ENCODE measurements around the gene VAMP4. TPM values are rescaled to one million over a fixed set of nuclear protein-coding genes. Genes with fewer than 3 reads are reported as not detected.

VAMP4 gene
- total RNA-seq, 1 experiment from 2014 or later, result 6.3 TPM

GRCh38 chr1:171652234-171652822 lies 89.5 kb downstream of the VAMP4 start, which contains the start of gene MYOC:
TSS of gene MYOC (minus strand) at chr1:171652688. CDS start at chr1:171652611, 77 bp downstream.
- Histone ChIP-seq H3K27ac (ENCODE audit: low read depth, low read length) (no peak within 1 kb of the TSS), H3K27me3 (ENCODE audit: insufficient read depth, low read length) (no peaks in the 10 kb centered on the region), H3K9ac (ENCODE audit: low read length) (no peak within 1 kb of the TSS), H3K4me3 (replicated peaks in 1 of 2; ENCODE audit: low read depth in 1 of 2, low read length in 2 of 2) (no peak within 1 kb of the TSS), H3K79me2 (ENCODE audit: insufficient read depth, low read length) (no peaks in the 10 kb centered on the region), H3K4me2 (ENCODE audit: low read length) (no peak within 1 kb of the TSS), H2AFZ (ENCODE audit: low read depth, low read length, poor library complexity, severe bottlenecking) (no peak within 1 kb of the TSS), H3K9me2 (ENCODE audit: insufficient read depth) (no peaks in the 10 kb centered on the region), H3K4me1 (ENCODE audit: control insufficient read depth in 1 of 2, insufficient read depth in 2 of 2, low read length in 2 of 2) (peaks cover 0 to 12% of the 10 kb centered on the region in 2 experiments; a peak in 3 of 4 replicates), H4K20me1 (ENCODE audit: insufficient read depth) (no peaks in the 10 kb centered on the region), H3K9me3 (ENCODE audit: control insufficient read depth in 1 of 2, insufficient read depth in 1 of 2, low read depth in 1 of 2, low read length in 2 of 2) (no peaks in the 10 kb centered on the region), H3K36me3 (ENCODE audit: control insufficient read depth in 1 of 2, insufficient read depth in 2 of 2, low read length in 2 of 2) (no peaks in the 10 kb centered on the region)
- intact Hi-C loops (cut with micrococcal nuclease), result no loop called here
- ChIA-PET RAD21 (ENCODE audit: low non-redundant PET in 1 of 2, low total read pairs in 2 of 2, uncharacterized antibody in 2 of 2, unreplicated experiment in 2 of 2) (no interaction called here), POLR2A (no interaction called here), CTCF (interaction anchor here (1.2 kb wide), 1 partner anchor 64 kb away, joined by 4 read pairs; no protein-coding TSS in a partner anchor)
- ATAC-seq, result no peak
- no peak for DNase-seq (ENCODE audit: low read depth, low spot score)
- BruUV-seq (replicated peaks), result no TSS peak
- TF ChIP-seq FOSL1 (IDR thresholded peaks at IDR 0.05; ENCODE audit: low read depth), result no peak

Other genes starting within 250 kb of the VAMP4 start
- gene MYOCOS, start 119.8 kb downstream of the VAMP4 start, total RNA-seq (2021; ENCODE audit: unreplicated experiment), result not detected
- not detected for gene MYOC, start 89.4 kb downstream of the VAMP4 start, total RNA-seq (2021; ENCODE audit: unreplicated experiment)
- gene METTL13, start 39.6 kb upstream of the VAMP4 start, total RNA-seq (2021; ENCODE audit: unreplicated experiment), result 33.9 TPM
- gene DNM3, start 99.4 kb upstream of the VAMP4 start, total RNA-seq (2021; ENCODE audit: unreplicated experiment), result 3.1 TPM

Data from HCT116 (cell line).